SK-N-SH (cell line): ENCODE measurements around the gene SPTBN1. TPM values are rescaled to one million over a fixed set of nuclear protein-coding genes. Genes with fewer than 3 reads are reported as not detected.

ENCODE experiments used
- CTCF ChIA-PET: fragments of 300-600, 350-600 bp; formaldehyde crosslinking; extraction: SDS; loops from one replicate; lab custom pipeline; 2021; lab: Yijun Ruan, JAX
- POLR2A ChIA-PET: fragments of 350-600 bp; sonication (Branson Sonifier 250); formaldehyde crosslinking; extraction: SDS; loops from one replicate; lab custom pipeline; 2020; ENCODE audit warnings: antibody characterized with exemption, inconsistent platforms; lab: Yijun Ruan, JAX
- DNase-seq: peaks from one replicate; pipeline ENCODE4 v3.0.0; 2012
- H2AFZ ChIP-seq: fragments of 200-600 bp; sonication (generic); 2 replicates; pipeline ENCODE4 v1.8.1; 2016; ENCODE audit warnings: antibody characterized with exemption, mild to moderate bottlenecking, low read depth
- H3F3A ChIP-seq: fragments of 200-600 bp; sonication (generic); replicated peaks from 2 replicates; pipeline ENCODE3; 2016; ENCODE audit warnings: antibody characterized with exemption, mild to moderate bottlenecking; ENCODE audit not compliant: insufficient read depth
- H3K27ac ChIP-seq, 2 experiments: fragments of 200-500 bp in 1 of 2; fragments of 200-600 bp in 1 of 2; sonication (Bioruptor generic) in 1 of 2; sonication (generic), shearing (Covaris generic) in 1 of 2; 2 replicates each; pipeline versions ENCODE4 v1.5.1 to v1.6.1; 2014 to 2016; ENCODE audit warnings: low read depth in 2 of 2, inconsistent platforms in 1 of 2, low read length in 1 of 2, mild to moderate bottlenecking in 1 of 2, mixed read lengths in 1 of 2
- H3K27me3 ChIP-seq: fragments of 200-600 bp; sonication (generic), shearing (Covaris generic); 2 replicates; pipeline ENCODE4 v1.6.1; 2016; ENCODE audit warnings: mixed run types; ENCODE audit not compliant: insufficient read depth
- H3K36me3 ChIP-seq, 2 experiments: fragments of 200-500 bp in 1 of 2; fragments of 200-600 bp in 1 of 2; sonication (Bioruptor generic) in 1 of 2; sonication (generic) in 1 of 2; replicated peaks in 1 of 2; 2 replicates each; pipeline versions ENCODE3 to v1.5.1; 2014 to 2016; ENCODE audit warnings: low read length in 1 of 2, mild to moderate bottlenecking in 1 of 2; ENCODE audit not compliant: insufficient read depth in 2 of 2, control insufficient read depth in 1 of 2
- H3K4me1 ChIP-seq, 2 experiments: fragments of 200-500 bp in 1 of 2; fragments of 200-600 bp in 1 of 2; sonication (Bioruptor generic) in 1 of 2; sonication (generic), shearing (Covaris generic) in 1 of 2; 2 replicates each; pipeline versions ENCODE4 v1.5.1 to v1.6.1; 2014 to 2016; ENCODE audit warnings: low read depth in 1 of 2, low read length in 1 of 2, mixed run types in 1 of 2; ENCODE audit not compliant: insufficient read depth in 2 of 2, control insufficient read depth in 1 of 2
- H3K4me2 ChIP-seq: fragments of 200-600 bp; sonication (generic), shearing (Covaris generic); 2 replicates; pipeline ENCODE4 v1.6.1; 2017; ENCODE audit warnings: mixed run types
- H3K4me3 ChIP-seq, 2 experiments: fragments of 200-500 bp in 1 of 2; fragments of 200-600 bp in 1 of 2; sonication (Bioruptor generic) in 1 of 2; sonication (generic), shearing (Covaris generic) in 1 of 2; 2 replicates each; pipeline versions ENCODE4 v1.5.1 to v1.8.1; 2014 to 2016; ENCODE audit warnings: low read depth in 2 of 2, inconsistent platforms in 1 of 2, low read length in 1 of 2, mild to moderate bottlenecking in 1 of 2, mixed read lengths in 1 of 2, moderate library complexity in 1 of 2
- H3K79me2 ChIP-seq: fragments of 200-600 bp; sonication (generic); 2 replicates; pipeline ENCODE4 v1.8.1; 2017; ENCODE audit warnings: mild to moderate bottlenecking; ENCODE audit not compliant: insufficient read depth
- H3K9ac ChIP-seq: fragments of 200-600 bp; sonication (generic); 2 replicates; pipeline ENCODE4 v1.6.1; 2017; ENCODE audit warnings: mixed run types
- H3K9me2 ChIP-seq: fragments of 200-600 bp; sonication (generic); 2 replicates; pipeline ENCODE4 v1.6.1; 2017; ENCODE audit warnings: mixed run types
- H3K9me3 ChIP-seq: fragments of 200-600 bp; sonication (generic); 2 replicates; pipeline ENCODE4 v1.6.1; 2017; ENCODE audit warnings: mixed run types, mild to moderate bottlenecking, moderate library complexity
- H4K20me1 ChIP-seq: fragments of 200-600 bp; sonication (generic); 2 replicates; pipeline ENCODE4 v1.6.1; 2017; ENCODE audit warnings: mild to moderate bottlenecking, mixed run types; ENCODE audit not compliant: insufficient read depth
- FOXM1 ChIP-seq: IDR thresholded peaks from 2 replicates; pipeline ENCODE4 v1.4.0; 2012; ENCODE audit warnings: low read depth, mild to moderate bottlenecking
- GATA2 ChIP-seq: sonication (generic); formaldehyde crosslinking; IDR thresholded peaks from 2 replicates; pipeline ENCODE4 v1.5.0; 2020; ENCODE audit warnings: mild to moderate bottlenecking, missing genetic modification reagents
- JUND ChIP-seq: IDR thresholded peaks from 2 replicates; pipeline ENCODE4 v1.4.0; 2012
- MEF2A ChIP-seq: IDR thresholded peaks from 2 replicates; pipeline ENCODE4 v1.4.0; 2012; ENCODE audit warnings: low read depth, borderline replicate concordance
- MXI1 ChIP-seq: IDR thresholded peaks from 2 replicates; pipeline ENCODE4 v1.6.1; 2012; ENCODE audit warnings: mild to moderate bottlenecking, low read depth, low read length, improper control_type of control experiment
- NRF1 ChIP-seq: IDR thresholded peaks from 2 replicates; pipeline ENCODE4 v1.6.1; 2012; ENCODE audit warnings: low read depth, mild to moderate bottlenecking, low read length
- SMC3 ChIP-seq: IDR thresholded peaks from 2 replicates; pipeline ENCODE4 v1.6.1; 2012; ENCODE audit warnings: low read depth, low read length, improper control_type of control experiment
- TAF1 ChIP-seq: IDR thresholded peaks from 2 replicates; pipeline ENCODE4 v1.6.1; 2012; ENCODE audit warnings: low read depth, mild to moderate bottlenecking, low read length, moderate library complexity, borderline replicate concordance
- TEAD4 ChIP-seq: IDR thresholded peaks from 2 replicates; pipeline ENCODE4 v1.4.0; 2012; ENCODE audit warnings: mild to moderate bottlenecking, borderline replicate concordance; ENCODE audit not compliant: insufficient read depth
- YY1 ChIP-seq: IDR thresholded peaks from 2 replicates; pipeline ENCODE4 v1.4.0; 2012; ENCODE audit warnings: low read depth, mild to moderate bottlenecking
- WGBS: methylation state at CpG from one replicate; pipeline ENCODE4 v1.1.6; 2017; ENCODE audit warnings: low lambda C conversion rate; 5-methylcytosine and 5-hydroxymethylcytosine counted together
- polyA plus RNA-seq, 3 experiments: library from polyadenylated mRNA; depleted of rRNA; stranded (reverse); fragments of >200 nt; gene quantifications; 2 replicates each; pipeline ENCODE4 v1.2.3, GENCODE V29; 2012
- TF ChIP-seq, protein P1 (sequence below): IDR thresholded peaks from 2 replicates; pipeline ENCODE4 v1.4.0; 2012; ENCODE audit warnings: low read depth, borderline replicate concordance
- TF ChIP-seq, protein P2 (sequence below): IDR thresholded peaks from 2 replicates; pipeline ENCODE4 v1.6.1; 2012; ENCODE audit warnings: mild to moderate bottlenecking, low read depth, low read length, moderate library complexity
- TF ChIP-seq, protein P3 (sequence below): IDR thresholded peaks from 2 replicates; pipeline ENCODE4; 2012

SPTBN1 gene
- polyA plus RNA-seq, 1 of the 3 experiments (the other 2 are of a cell fraction): 29.1 TPM

DNA sequence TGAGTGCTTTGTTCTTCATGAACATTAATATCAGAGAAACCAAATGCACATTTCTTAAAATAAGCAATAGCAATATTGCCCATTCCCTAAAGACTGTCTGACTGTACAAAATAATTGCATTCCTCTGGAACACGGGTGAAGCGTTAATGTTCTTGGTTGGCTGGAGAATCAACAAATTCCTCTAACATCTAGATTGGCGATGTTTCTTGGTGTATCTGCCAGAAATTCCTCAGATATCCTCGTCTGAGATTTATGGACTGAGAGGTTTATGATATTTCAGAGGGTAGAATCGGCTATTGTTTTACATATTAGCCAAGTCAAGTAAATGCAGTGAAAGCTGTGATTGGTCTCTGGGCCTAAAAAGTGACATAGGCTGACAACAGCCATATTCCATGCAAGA is 27.1 kb upstream of the SPTBN1 start:
- Histone ChIP-seq H4K20me1 (no peaks in the 10 kb centered on the region), H3K9ac (no peak overlapping the region), H3K36me3 (no peaks in the 10 kb centered on the region), H3K4me3 (no peak overlapping the region), H3K27ac (no peak overlapping the region), H3K27me3 (no peaks in the 10 kb centered on the region), H2AFZ (no peak overlapping the region)
- POLR2A ChIA-PET: no interaction called here
- no peak for DNase-seq
- TF ChIP-seq MXI1: no peak
- no peak for TF ChIP-seq TEAD4
- no peak for TF ChIP-seq NRF1
- TF ChIP-seq, protein P1, sequence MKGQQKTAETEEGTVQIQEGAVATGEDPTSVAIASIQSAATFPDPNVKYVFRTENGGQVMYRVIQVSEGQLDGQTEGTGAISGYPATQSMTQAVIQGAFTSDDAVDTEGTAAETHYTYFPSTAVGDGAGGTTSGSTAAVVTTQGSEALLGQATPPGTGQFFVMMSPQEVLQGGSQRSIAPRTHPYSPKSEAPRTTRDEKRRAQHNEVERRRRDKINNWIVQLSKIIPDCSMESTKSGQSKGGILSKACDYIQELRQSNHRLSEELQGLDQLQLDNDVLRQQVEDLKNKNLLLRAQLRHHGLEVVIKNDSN: no peak
- TF ChIP-seq JUND: no peak
- TF ChIP-seq, protein P2, sequence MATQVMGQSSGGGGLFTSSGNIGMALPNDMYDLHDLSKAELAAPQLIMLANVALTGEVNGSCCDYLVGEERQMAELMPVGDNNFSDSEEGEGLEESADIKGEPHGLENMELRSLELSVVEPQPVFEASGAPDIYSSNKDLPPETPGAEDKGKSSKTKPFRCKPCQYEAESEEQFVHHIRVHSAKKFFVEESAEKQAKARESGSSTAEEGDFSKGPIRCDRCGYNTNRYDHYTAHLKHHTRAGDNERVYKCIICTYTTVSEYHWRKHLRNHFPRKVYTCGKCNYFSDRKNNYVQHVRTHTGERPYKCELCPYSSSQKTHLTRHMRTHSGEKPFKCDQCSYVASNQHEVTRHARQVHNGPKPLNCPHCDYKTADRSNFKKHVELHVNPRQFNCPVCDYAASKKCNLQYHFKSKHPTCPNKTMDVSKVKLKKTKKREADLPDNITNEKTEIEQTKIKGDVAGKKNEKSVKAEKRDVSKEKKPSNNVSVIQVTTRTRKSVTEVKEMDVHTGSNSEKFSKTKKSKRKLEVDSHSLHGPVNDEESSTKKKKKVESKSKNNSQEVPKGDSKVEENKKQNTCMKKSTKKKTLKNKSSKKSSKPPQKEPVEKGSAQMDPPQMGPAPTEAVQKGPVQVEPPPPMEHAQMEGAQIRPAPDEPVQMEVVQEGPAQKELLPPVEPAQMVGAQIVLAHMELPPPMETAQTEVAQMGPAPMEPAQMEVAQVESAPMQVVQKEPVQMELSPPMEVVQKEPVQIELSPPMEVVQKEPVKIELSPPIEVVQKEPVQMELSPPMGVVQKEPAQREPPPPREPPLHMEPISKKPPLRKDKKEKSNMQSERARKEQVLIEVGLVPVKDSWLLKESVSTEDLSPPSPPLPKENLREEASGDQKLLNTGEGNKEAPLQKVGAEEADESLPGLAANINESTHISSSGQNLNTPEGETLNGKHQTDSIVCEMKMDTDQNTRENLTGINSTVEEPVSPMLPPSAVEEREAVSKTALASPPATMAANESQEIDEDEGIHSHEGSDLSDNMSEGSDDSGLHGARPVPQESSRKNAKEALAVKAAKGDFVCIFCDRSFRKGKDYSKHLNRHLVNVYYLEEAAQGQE: no peak
- TF ChIP-seq, protein P3, sequence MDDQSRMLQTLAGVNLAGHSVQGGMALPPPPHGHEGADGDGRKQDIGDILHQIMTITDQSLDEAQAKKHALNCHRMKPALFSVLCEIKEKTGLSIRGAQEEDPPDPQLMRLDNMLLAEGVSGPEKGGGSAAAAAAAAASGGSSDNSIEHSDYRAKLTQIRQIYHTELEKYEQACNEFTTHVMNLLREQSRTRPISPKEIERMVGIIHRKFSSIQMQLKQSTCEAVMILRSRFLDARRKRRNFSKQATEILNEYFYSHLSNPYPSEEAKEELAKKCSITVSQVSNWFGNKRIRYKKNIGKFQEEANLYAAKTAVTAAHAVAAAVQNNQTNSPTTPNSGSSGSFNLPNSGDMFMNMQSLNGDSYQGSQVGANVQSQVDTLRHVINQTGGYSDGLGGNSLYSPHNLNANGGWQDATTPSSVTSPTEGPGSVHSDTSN: no peak
- no peak for TF ChIP-seq GATA2
- TF ChIP-seq TAF1: no peak
- TF ChIP-seq FOXM1: no peak
- TF ChIP-seq MEF2A: no peak
- TF ChIP-seq YY1: no peak
- TF ChIP-seq SMC3: no peak
- TF ChIP-seq, all 33 proteins: peak for 0
- H3K79me2 ChIP-seq: no peaks in the 10 kb centered on the region
- H3F3A ChIP-seq: no peaks in the 10 kb centered on the region
- H3K9me3 ChIP-seq: no peaks in the 10 kb centered on the region
- H3K4me2 ChIP-seq: no peak overlapping the region
- WGBS: 82% methylated on average over 5 of the region's 5 CpGs
- H3K4me1 ChIP-seq: no peaks in the 10 kb centered on the region
- no peaks in the 10 kb centered on the region for H3K9me2 ChIP-seq
- CTCF ChIA-PET: no interaction called here
